Coronary artery (tissue), 2 donors: ENCODE measurements around the gene PTP4A1.

Source experiments
- DNase-seq: peaks from one replicate; pipeline ENCODE4 v3.0.0-alpha.2; 2017; ENCODE audit warnings: low spot score
- H3K27ac ChIP-seq, 2 donors: fragments of 200-600 bp; sonication (generic); one replicate each; pipeline ENCODE4 v1.5.1; 2016 to 2019
- H3K4me3 ChIP-seq: fragments of 200-600 bp; sonication (generic); 2 replicates; pipeline ENCODE4 v1.5.1; 2016; ENCODE audit warnings: mild to moderate bottlenecking, moderate library complexity
- TF ChIP-seq, protein P1 (sequence below): fragments of 200-600 bp; sonication (generic); IDR thresholded peaks from one replicate; pipeline ENCODE4 v1.5.1; 2019; ENCODE audit warnings: antibody characterized with exemption

The PTP4A1 gene

DNA sequence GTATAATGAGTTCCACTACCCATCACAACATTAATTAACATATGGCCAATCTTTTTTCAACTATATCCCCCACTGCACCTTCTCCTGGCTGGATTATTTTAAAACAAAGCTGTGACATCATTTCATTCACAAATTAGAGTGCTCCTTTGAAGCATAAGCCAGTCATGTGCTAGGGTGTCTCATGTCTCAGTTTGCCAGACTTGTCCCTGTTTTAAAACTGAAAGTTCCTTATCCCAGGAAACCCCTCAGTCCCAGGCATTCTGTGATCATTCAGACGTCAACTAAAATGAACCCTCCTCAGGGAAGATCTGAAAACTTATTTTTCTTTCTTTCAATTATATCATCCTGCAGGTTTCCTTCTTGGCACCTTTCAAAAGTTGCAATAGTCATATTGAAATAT lies 29.3 kb upstream of the PTP4A1 start:
- no peak for DNase-seq
- H3K4me3 ChIP-seq = no peak overlapping the region
- TF ChIP-seq, protein P1, sequence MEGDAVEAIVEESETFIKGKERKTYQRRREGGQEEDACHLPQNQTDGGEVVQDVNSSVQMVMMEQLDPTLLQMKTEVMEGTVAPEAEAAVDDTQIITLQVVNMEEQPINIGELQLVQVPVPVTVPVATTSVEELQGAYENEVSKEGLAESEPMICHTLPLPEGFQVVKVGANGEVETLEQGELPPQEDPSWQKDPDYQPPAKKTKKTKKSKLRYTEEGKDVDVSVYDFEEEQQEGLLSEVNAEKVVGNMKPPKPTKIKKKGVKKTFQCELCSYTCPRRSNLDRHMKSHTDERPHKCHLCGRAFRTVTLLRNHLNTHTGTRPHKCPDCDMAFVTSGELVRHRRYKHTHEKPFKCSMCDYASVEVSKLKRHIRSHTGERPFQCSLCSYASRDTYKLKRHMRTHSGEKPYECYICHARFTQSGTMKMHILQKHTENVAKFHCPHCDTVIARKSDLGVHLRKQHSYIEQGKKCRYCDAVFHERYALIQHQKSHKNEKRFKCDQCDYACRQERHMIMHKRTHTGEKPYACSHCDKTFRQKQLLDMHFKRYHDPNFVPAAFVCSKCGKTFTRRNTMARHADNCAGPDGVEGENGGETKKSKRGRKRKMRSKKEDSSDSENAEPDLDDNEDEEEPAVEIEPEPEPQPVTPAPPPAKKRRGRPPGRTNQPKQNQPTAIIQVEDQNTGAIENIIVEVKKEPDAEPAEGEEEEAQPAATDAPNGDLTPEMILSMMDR = no peak
- no peak overlapping the region for H3K27ac ChIP-seq

DNA sequence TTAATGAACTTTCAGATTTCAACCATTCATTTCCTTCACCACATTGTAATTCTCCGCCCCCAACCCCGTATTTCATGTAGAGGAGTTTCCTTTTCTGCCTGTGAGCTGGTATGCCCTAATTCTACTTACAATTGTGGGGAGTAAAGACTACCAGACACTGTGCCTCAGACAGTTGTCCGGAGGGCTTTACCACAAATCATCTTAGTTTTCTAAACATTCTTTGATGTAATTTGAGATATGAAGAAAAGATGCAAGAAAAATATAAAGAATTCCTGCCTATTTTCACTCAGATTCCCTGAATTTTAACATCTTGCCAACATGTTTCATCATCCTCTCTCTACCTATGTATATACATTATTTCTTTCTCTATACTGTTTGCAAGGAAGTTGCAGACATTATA lies 28.3 kb upstream of the PTP4A1 start:
- TF ChIP-seq, protein P1 = no peak
- DNase-seq = no peak
- Histone ChIP-seq H3K27ac (no peak overlapping the region), H3K4me3 (no peak overlapping the region)

DNA sequence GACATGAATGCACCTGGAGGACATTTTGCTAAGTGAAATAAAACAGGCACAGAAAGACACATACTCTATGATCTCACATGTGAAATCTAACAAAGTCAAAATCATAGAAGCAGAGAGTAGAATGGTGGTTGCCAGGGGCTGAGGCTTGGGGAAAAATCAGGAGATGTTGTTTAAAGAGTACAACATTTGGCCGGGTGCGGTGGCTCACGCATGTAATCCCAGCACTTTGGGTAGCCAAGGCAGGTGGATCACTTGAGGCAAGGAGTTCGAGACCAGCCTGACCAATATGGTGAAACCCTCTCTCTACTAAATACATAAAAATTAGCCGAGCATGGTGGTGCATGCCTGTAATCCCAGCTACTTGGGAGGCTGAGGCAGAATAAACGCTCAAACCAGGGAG lies 26.0 kb upstream of the PTP4A1 start:
- H3K27ac ChIP-seq = no peak overlapping the region
- no peak overlapping the region for H3K4me3 ChIP-seq
- DNase-seq = no peak
- TF ChIP-seq, protein P1 = no peak

DNA sequence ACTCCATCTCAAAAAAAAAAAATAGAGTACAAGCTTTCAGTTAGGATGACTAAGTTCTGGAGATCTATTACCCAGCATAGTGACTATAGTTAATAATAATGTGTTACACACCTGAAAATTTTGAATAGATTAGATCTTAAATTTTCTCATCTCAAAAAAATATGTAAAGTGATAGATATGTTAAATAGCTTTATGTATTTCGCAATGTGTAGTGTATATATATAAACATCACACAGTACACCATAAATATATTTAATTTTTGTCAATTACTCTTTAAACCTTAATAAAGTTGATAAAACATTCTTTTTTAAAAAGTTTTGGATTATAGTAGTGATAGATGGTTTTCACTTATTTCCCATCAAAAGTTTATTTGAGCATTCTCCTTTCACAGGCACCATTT lies 25.6 kb upstream of the PTP4A1 start:
- no peak for DNase-seq
- TF ChIP-seq, protein P1 = no peak
- Histone ChIP-seq H3K27ac (no peak overlapping the region), H3K4me3 (no peak overlapping the region)

GRCh38 chr6:63549076-63549475 lies 23.2 kb upstream of the PTP4A1 start:
- no peak for DNase-seq
- TF ChIP-seq, protein P1 = no peak
- Histone ChIP-seq H3K27ac (no peak overlapping the region), H3K4me3 (no peak overlapping the region)

DNA sequence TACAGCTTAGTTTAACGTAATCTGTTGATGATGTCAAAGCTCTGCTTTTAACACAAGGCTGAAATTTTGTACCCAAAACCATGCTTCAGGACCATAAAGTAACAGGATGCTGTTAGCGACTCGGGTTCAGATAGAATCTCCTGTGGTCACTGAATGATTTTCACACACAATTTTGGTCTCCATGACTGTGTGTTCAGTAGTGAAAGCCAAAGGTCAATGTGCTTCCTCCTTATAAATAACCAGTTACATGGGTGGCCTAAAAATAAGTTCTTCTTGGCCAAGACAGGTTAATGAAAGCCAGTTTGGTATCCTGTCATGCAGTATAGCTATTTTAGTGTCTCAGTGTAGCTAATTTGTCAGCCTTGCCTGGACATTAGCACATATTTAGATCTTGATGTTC lies 19.1 kb upstream of the PTP4A1 start:
- no peak for DNase-seq
- TF ChIP-seq, protein P1 = no peak
- no peak overlapping the region for H3K4me3 ChIP-seq
- H3K27ac ChIP-seq = no peak overlapping the region

DNA sequence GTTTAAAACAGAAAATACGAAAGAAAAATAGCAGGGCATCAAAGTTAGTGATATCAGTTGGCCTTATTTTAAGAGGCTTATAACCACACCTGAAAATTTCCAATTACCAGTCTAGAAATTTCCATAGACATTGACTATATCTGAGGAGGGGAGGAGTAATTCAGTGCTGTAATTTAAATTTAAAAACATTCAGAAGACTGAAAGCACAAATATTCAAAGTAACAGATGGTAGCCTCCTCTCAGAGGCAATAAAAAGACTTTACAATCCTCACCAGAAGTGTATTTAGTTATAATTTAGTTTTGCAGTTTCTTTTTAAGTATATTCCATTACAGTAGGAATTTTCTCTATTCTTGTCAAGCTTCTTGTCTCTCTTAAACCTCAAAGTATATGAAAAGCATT lies 18.4 kb upstream of the PTP4A1 start:
- TF ChIP-seq, protein P1 = no peak
- no peak overlapping the region for H3K27ac ChIP-seq

More for the DNA sequence above, 18.4 kb upstream of the PTP4A1 start:
- no peak overlapping the region for H3K4me3 ChIP-seq
- DNase-seq = no peak
